LNCAP (cell line): ENCODE results near the gene CERS3.

ENCODE experiments used
- TF ChIP-seq, protein P1 (sequence below): fragments of 450-650 bp; IDR thresholded peaks from 2 replicates; pipeline ENCODE4 v1.5.1; 2017; ENCODE audit warnings: mild to moderate bottlenecking

The CERS3 gene

DNA sequence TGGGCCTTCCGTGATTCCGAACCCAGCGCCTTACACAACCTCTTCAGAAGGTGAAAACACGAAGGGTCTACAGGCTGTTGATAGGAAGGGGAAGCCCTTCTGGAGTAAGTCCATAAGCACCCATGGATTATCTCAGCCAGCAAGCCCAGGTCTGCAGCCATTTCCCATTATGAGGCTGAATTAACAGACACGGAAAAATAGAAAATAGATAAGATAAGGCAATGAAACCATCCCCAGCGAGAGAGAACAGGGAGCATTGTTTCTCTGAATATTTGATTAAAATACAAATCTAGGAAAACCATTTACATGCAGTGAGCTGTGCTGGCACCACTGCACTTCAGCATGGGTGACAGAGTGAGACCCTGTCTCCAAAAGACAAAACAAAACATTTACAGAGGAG lies 16.2 kb upstream of the CERS3 start:
- TF ChIP-seq, protein P1, sequence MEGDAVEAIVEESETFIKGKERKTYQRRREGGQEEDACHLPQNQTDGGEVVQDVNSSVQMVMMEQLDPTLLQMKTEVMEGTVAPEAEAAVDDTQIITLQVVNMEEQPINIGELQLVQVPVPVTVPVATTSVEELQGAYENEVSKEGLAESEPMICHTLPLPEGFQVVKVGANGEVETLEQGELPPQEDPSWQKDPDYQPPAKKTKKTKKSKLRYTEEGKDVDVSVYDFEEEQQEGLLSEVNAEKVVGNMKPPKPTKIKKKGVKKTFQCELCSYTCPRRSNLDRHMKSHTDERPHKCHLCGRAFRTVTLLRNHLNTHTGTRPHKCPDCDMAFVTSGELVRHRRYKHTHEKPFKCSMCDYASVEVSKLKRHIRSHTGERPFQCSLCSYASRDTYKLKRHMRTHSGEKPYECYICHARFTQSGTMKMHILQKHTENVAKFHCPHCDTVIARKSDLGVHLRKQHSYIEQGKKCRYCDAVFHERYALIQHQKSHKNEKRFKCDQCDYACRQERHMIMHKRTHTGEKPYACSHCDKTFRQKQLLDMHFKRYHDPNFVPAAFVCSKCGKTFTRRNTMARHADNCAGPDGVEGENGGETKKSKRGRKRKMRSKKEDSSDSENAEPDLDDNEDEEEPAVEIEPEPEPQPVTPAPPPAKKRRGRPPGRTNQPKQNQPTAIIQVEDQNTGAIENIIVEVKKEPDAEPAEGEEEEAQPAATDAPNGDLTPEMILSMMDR = no peak

DNA sequence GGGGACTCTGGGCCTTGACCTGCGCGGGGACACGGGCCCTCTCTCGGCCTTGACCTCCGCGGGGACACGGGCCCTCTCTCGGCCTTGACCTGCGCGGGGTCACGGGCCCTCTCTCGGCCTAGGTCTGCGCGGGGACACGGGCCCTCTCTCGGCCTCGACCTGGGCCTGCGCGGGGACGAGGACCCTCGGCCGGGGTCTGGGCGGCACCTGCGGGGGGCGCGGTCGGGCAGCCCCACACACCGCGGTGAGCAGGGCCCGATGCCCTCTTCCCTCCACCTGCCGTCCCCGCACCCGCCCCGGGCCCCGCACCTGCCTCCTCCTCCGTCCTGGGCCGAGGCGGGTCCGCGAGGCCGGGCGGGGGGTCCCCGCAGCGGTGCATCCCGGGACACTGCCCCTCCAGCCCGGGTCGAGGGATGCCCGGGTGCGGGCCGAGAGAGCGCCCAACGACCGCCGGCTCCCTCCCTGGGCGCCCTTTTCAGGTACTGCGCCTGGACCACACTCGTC lies 15.6 kb upstream of the CERS3 start:
- TF ChIP-seq, protein P1 = no peak

DNA sequence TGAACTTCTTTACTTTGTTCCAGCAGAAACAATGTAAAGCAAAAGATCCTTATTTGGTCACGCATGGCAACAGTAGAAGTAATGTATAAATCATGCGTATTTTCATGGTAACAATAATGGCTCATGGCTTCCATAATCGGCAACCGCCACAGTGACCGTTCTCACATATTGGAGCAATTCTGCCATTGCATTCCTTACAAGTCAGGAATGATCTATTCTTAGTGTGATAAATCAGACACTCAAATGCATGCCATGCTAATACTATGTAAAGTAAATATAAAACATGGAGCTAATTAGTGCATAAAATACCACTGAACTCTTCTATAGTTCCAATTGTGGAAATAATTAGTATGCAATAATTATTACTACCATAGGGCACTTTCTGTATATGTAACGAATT lies 13.5 kb upstream of the CERS3 start:
- TF ChIP-seq, protein P1 = no peak

DNA sequence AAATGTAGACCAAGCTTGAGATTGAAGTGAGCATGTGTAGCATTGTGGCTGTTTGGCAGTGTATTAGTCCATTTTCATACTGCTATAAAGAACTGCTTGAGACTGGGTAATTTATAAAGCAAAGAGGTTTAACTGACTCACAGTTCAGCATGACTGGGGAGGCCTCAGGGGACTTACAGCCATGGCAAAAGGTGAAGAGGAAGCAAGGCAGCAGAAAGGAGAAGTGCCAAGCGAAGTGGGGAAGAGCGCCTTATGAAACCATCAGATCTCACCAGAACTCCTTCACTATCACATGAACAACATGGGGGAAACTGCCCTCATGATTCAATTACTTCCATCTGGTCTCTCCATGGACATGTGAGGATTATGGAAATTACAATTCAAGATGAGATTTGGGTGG lies 8.6 kb upstream of the CERS3 start:
- TF ChIP-seq, protein P1 = no peak

DNA sequence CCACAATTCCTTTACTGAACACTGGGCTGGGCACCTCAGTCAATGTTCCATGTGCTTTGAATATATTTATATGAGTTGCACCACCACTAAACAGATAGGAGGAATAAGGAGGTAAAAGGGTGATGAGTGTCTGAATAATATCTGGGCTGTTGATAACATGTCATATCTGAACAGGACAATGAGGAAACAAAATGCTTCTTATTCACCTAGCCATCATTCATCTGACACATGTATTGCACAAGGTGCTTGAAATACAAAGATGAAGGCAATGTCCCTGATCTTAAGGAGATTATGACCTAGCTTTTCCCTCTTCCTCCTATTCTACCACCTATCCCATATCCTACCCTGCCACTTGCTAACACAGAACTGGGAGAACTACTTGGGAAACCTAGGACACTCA lies 8.0 kb upstream of the CERS3 start:
- TF ChIP-seq, protein P1 = no peak

DNA sequence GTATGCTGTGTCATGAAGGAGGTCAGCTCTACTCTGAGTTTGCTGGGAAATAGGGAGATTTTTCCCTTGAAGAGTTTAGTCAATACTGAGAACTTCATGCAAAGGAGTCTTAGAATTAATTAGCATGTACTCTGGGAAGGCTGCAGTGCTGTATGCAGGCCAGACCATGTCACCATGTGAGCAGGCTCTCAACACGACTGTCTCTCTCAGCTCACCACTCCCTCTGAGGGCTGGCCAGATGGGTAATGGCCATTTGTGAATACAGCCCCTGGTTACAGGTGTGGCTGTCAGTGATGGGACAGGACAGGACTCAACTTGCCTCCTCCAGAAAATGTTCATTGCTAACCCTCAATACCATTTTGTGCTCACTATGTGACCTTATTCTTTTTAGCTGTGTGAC lies 5.1 kb upstream of the CERS3 start:
- TF ChIP-seq, protein P1 = no peak

DNA sequence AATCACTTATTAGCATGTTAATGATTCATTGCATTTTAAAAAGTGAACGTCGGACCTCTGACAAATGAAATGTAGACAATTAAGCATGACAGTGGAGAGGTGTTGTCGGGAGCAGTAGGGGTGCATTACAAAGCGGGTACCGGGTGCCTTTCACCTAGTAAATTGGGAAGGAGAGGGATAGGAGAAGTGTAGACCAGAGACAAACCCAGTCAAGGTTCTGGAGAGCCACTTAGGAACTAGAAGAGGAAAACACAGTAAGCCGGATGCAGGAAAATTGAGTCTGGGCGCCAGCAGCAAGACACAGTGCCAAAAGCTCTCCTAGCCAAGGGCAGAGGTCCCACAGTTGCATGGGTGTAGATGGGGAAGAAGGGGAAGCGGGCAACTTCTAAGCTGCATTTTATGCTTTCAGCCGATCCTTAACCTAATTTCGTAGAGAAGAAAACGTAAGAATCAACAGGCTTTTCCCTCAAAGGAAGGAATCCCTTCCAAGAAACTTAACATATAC lies 3.1 kb upstream of the CERS3 start:
- TF ChIP-seq, protein P1 = no peak

DNA sequence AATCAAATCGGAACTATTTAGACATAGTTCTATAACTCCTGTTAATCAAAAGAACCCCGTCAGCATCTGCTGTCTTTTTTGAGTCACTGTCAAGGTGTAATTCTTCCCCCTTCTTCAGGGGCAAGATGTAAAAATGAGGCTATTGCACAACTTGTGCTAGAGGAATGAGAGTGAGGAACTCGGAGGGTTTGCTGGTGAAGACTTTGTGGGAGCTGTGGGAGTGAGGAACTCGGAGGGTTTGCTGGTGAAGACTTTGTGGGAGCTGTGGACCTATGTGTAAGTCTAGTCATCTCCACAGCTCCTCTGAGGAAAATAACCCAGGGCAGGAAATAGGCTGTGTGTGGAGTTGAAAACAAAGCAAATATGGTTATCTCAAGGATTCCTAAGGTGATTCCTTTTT lies 2.5 kb upstream of the CERS3 start:
- TF ChIP-seq, protein P1 = no peak
